SW480 (cell line): ENCODE measurements around the gene SYPL1.

Experiments
- DNase-seq: peaks from one replicate; pipeline ENCODE4 v3.0.0-alpha.2; 2016; ENCODE audit warnings: low spot score

The SYPL1 gene

GRCh38 chr7:106092204-106092603, 19.9 kb downstream of the SYPL1 start:
- DNase-seq = no peak

DNA sequence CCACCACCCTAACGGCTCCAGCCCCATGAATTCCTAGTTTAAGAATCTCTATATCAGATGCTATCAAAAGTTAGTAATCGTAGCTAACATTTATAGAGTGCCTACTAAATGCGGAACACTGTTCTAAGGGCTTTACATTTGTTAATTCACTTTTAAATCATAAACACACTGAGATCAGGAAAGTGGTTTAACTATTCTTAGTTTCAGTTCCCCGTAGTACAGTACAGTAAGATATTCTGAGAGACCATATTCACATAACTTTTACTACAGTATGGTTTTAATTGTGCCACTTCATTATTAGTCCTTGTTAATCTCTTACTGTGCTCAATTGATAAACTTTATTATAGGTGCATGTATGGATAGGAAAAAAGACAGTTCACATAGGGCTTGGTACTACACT, 22.5 kb downstream of the SYPL1 start:
- no peak for DNase-seq

- DNase-seq = no peak
Observed at GRCh38 chr7:106088014-106088413, 24.1 kb downstream of the SYPL1 start.

DNA sequence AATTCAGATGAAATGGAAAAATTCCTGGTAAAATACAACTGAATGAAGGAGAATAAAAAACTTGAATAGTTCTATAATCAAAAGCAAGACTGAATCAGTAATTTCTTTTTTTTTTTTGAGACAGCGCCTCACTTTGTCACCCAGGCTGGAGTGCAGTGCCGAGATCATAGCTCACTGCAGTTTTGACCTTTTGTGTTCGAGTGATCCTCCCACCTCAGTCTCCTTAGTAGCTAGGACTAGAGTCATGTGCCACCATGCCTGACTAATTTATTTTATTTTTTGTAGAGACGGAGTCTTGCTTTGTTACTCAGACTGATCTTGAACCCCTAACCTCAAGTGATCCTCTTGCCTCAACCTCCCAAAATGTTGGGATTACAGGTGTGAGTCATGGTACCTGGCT, 26.1 kb downstream of the SYPL1 start:
- DNase-seq = no peak

DNA sequence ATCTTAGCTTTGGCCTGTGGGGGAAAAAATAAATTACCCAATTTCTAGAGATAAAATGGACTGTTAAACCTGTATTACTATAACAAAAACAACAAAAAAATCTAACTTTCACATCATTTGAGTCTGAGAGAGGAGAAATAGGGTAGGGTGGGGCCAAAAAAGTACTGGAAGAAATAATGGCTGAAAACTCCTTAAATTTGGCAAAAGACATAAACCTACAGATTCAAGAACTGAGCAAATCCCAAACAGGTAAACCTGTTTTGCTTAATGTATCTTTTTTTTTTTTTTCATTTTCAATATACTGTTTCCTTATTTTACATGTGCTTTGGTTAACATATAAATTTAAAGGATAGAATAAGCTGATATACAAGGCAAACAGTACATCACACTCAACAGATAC, 27.1 kb downstream of the SYPL1 start:
- no peak for DNase-seq

- no peak for DNase-seq
Observed at GRCh38 chr7:106083717-106084116, 28.4 kb downstream of the SYPL1 start.

- no peak for DNase-seq
Observed at GRCh38 chr7:106082087-106082854, 29.8 kb downstream of the SYPL1 start.

DNA sequence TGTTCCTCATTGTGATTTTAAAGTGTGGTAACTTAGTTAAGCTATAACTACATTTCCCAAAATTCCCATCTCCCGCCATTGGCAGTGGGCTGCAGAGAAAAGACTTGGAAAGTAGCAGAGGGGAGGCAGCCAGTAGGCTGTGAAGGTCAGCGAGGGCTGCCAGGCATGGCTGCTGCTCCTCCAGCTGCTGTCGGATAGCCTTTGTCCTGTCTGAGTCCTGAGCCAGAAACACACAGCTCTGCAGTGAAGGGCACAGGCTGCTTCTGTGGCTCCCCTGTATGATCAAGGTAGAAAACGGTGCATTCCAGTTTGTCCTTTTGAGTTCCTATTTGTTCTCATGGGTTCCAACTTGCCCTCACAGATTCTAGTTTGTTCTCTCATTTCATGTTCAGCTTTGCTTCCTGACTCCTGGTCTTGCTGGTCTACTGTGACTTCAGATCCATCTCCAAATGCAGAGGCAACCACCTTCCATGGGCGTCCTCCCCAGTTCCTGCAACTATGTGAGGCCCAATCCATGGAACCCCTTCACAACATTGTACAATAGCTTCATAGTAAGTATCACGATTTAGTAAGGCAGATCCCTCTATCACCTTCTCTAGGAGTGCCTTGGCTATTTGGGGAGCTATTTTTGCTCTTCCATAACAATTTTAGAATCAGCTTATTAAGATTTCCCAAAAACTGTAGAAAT, 31.7 kb downstream of the SYPL1 start:
- no peak for DNase-seq

DNA sequence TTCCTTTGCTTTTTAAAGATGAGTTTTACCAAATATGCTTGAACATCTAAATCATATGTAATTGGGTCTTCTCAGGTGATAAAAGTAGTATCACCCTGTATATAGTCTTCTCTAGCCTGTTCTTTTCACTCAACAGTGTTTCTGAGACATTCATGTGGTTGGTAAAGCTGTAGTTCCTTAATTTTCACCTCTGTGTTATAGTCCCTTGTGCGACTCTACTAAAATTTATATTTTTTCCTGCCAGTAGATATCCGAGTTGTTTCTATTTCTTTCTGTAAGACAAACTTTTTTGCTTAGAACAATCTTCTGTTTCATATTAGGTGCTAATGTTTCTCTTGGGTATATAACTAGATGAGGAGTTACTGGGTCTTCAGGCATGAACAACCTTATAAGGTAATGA, 35.6 kb downstream of the SYPL1 start:
- DNase-seq = no peak

DNA sequence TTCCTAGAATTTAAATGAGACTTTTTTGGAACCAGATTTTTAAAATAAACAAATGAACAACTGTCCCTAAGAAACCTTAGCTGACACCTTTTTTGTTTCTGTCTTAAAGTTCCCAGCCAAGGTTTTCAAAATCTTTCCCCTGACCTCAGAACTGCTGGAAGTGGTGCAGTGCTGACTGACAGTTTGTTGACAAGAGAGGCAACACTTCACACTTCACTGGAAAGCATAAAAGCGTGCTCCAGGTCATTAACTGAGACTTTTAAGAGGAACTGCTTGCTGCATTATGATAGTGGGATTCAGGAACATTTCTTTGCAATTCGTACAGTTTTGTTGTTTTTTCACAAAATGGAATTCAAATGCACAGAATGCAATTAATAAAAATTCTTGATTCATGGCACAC, 36.2 kb downstream of the SYPL1 start:
- DNase-seq = no peak

DNA sequence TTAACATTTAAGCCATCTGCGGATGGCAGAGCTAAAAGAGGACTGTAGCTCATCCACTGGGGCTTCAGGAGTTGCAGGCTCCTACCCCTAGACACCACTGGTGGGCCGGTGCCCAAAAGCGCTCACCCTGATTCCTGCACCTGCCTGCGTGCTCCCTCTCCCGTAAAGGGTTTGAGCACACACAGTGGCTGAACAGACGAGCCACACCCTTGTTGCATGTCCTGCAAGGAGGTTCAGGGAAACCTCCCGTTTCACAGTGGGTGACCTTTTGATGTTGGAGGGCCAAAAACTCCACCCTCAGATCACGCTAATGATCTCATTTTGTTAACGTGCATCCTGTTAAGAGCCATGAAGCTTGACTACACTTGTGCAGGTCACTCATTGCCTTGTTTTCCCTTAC, 37.9 kb downstream of the SYPL1 start:
- no peak for DNase-seq

- no peak for DNase-seq
Observed at GRCh38 chr7:106073701-106074100, 38.4 kb downstream of the SYPL1 start.

DNA sequence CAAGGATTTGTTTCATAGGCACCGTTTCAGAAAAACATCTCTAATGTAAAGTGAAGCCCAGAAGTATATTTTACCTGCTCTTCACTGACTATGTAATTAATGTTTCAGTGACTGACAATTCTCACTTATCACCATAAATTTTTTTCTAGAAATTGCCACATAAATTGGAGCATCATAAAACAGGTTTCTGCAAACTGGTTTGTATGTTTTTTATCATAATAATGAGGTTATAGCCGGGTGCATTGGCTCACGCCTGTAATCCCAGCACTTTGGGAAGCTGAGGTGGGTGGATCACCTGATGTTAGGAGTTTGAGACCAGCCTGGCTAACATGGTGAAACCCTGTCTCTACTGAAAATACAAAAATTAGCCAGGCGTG, 39.4 kb downstream of the SYPL1 start:
- DNase-seq = no peak

DNA sequence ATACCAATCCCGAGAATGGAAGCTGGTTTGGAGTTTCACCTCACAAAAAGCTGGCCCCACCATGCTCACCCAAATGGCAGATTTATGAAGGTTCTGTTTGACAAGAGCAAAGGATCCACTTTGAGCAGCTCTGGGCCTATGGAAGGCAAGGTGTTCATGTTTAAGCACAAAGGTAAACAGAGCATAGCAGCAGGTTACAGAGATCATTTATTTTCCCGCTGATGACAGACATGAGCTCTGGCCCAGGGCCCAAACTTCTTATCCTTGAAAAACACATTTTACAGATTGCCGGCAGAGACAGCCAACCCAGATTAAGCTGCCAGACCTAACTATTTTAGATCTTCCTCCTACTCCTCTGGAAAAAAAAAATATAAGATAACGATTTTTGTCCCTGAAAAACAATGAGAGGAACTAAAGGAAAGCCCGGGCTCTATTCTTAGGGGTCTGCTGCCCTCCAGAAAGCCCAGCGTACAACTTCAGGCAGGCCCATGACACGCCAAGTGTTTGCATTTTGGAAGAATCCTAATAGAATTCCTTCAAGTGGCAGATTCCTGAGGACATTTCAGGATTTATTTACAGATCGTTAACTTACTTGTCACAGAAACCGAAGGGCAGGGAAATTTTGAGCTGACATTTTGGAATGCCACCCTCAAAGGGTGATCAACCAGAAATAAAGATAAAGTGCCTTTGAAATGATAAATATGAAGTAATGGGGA, 40.0 kb downstream of the SYPL1 start:
- DNase-seq = no peak

DNA sequence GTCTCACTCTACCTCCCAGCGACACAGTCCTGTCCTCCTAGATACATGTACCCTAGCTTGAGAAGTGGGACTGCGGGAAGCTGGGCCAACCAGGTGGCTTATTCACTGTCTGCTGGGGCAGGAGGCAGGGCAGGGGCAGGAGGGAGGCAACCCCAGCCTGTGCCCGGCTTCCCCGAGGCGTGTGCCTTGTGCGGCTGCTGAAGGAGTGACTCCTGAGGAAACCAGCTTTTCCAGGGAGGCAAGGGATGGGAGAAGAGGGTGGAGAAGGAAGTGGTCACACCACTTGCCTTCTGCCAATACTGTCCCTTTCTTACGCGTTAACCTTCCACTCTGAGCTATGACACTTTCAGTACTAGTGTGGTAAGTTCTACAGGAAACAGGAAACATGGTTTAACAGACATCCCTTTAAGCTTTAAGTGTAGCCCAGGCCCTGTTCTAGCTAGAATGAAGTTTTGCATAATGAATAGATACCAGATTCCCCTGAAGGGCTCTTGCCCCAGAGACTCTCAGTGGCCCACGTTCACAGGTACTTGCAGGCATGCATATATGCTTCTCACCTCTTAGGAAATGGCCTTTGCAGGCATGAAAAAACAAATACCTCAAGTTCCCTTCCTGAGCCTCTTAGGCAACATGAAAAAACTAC, 40.6 kb downstream of the SYPL1 start:
- DNase-seq = no peak

DNA sequence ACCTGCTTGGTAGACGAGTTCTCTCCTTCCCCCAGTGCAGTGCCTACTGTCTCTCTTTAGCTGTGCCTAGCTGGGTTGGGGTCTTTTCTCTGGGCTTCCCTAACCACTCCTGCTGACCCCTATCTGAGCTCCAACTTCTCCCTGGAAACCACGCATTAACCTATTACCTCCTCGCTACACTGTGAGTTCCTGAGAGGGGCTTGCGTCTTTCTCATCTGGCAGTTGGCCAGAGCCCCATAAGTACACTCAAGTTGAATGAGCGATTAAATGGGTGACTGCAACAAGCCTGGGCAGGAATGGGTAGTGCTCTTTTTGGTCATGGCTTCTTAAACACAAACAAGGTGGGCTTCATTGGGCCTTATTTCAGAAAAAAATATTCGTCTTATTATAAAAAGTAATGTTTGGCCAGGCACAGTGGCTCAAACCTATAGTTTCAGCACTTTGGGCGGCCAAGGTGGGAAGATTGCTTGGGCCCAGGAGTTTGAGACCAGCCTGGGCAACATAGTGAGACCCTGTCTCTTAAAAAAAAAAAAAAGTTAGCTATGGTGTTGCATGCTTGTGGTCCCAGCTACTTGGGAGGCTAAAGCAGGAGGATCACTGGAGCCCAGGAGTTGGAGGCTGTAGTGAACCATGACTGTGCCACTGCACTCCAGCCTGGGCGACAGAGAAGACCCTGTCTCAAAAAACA, 41.4 kb downstream of the SYPL1 start:
- no peak for DNase-seq

- DNase-seq = no peak
Observed at GRCh38 chr7:106070201-106070551, 41.9 kb downstream of the SYPL1 start.

GRCh38 chr7:106069471-106070200, 42.5 kb downstream of the SYPL1 start:
- no peak for DNase-seq

DNA sequence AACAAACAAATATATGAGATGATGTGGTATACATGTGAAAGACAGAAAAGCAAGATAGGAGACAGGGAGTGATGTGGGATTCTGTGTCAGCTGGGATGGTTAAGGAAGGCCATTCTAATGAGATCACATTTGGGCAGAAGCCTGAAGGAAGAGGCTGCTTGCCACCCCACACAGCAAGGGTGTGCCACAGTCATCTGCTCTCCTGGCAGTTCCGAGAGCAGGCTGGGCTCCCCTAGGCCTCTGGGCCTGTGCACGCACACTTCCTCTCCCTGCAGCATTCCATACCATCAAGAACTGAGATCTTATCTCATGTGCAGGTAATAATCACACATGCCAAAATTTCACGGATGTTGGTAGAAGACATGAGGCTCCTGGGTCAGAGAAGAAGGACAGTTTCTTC, 43.1 kb downstream of the SYPL1 start:
- DNase-seq = no peak

DNA sequence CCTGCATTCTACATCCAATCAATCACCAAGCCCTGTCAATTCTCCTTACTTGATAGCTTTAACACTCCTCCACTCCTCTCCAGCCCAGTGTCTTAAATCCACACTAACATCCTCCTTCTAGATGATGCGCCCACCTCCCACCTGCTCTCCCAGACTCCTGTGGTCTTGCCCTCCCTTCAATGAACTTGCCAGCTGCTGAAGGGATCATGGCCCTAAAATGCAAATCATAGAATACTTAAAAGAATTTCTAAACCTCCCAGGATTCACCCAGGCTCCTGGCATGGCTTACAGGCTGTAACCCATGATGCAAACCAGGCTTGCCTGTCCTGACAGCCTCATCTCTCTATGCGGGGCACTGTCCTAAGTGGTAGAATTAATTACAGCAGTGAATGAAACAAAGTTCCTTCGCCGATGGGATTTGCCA, 43.6 kb downstream of the SYPL1 start:
- no peak for DNase-seq

GRCh38 chr7:106067678-106068077, 44.4 kb downstream of the SYPL1 start:
- DNase-seq = no peak
